Measurements from ENCODE around the gene HTRA3. TPM values are rescaled to one million over a fixed set of nuclear protein-coding genes. Genes with fewer than 3 reads are reported as not detected.

Gene HTRA3
- total and polyA plus RNA-seq, 4 experiments from 2014 or later = not detected

- POLR2A ChIA-PET (ENCODE audit: partially characterized antibody) = interaction anchor here (1.0 to 1.1 kb wide), 2 partner anchors 14 to 197 kb away, joined by 3 read pairs; partner anchors contain the start of genes ACOX3 and TRMT44
- H3K27ac Mint-ChIP-seq = no peak overlapping the region
These were observed 26.6 kb upstream of the HTRA3 start for GRCh38 chr4:8242782-8243560.

DNA sequence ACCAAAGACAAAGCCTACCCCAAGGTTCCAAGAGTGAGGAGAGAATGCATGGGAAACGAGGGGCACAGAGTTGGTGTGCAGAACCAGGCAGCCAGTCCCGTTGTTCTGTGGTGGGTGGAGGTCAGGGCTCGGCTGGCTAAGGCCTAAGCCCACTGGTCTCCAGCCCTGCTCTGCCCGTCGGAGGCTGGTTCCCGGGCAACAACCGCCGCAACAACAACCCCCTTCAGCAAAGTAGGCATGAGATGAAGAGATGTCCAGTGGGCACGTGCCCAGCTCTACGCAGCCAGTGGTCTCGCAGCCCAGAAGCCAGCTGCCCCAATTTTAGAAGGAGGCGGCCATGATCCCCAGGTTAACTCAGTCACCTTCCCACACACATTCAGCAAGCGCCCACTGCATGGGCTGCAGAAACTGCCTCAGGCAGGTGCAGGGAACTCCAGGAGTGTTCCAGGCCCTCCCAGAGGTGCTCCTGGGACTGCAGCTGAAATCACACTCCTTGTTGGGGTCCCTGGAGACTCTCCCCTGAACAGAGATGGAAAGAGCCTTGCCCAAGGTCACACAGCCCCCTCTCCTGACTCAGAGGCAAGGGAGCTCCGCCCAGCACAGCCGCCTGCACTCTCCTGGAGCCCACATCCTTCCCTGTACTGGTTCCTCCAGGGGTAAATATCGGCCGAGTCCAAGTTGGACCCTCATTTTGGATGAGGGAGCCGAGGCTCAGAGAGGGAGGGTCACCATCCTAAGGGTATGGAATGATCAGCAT, 25.4 kb upstream of the HTRA3 start:
- Histone ChIP-seq H3K27me3 (ENCODE audit: insufficient read depth, low read length) (no peaks in the 10 kb centered on the region), H3K4me1 (ENCODE audit: insufficient read depth, low read length) (peaks cover 10% of the 10 kb centered on the region), H3K27ac (ENCODE audit: low read depth, low read length) (no peak overlapping the region), H3K36me3 (ENCODE audit: insufficient read depth, low read length) (peaks cover 3% of the 10 kb centered on the region), H3K4me3 (ENCODE audit: low read length in 2 of 2) (no peak overlapping the region), H3K9me3 (ENCODE audit: control insufficient read depth in 1 of 2, low read length in 2 of 2) (no peaks in the 10 kb centered on the region)
- peaks cover 0 to 1% of the 10 kb centered on the region in 2 donors for H3K27me3 Mint-ChIP-seq
- H3K4me3 Mint-ChIP-seq = no peak overlapping the region
- peak in 1 of 5 donors; percentile 4 for DNase-seq
- H3K4me1 Mint-ChIP-seq = peaks cover 3 to 7% (median 5%) of the 10 kb centered on the region in 4 donors
- H3K36me3 Mint-ChIP-seq = peaks cover 0 to 9% of the 10 kb centered on the region in 2 donors
- H3K27ac Mint-ChIP-seq = peak overlapping the region in 2 of 7 donors; percentile 35 to 40
- intact Hi-C loops (cut with micrococcal nuclease) = loop anchor here (5.0 kb wide), 1 partner anchor 673 kb away; no protein-coding TSS in a partner anchor
- CTCF ChIA-PET (ENCODE audit: partially characterized antibody) = no interaction called here
- POLR2A ChIA-PET (ENCODE audit: partially characterized antibody) = no interaction called here
- H3K9me3 Mint-ChIP-seq = no peaks in the 10 kb centered on the region

More at GRCh38 chr4:8242782-8243560, 26.6 kb upstream of the HTRA3 start:
- H3K4me3 ChIP-seq (ENCODE audit: low read length in 2 of 2) = no peak overlapping the region
- CTCF ChIA-PET (ENCODE audit: partially characterized antibody) = interaction anchor here (0.7 to 1.8 kb wide), 17 partner anchors 7 to 225 kb away, joined by 3 to 10 read pairs (median 4); partner anchors contain the start of gene SH3TC1
- H3K4me1 ChIP-seq (ENCODE audit: insufficient read depth, low read length) = peaks cover 10% of the 10 kb centered on the region
- no peak overlapping the region for H3K27ac ChIP-seq (ENCODE audit: low read depth, low read length)
- intact Hi-C loops (cut with micrococcal nuclease) = loop anchor here (2.0 to 5.0 kb wide), 3 partner anchors 66 to 674 kb away; no protein-coding TSS in a partner anchor
- peaks cover 0 to under 1% of the 10 kb centered on the region in 2 donors for H3K27me3 Mint-ChIP-seq
- peaks cover 0 to 12% of the 10 kb centered on the region in 2 donors for H3K36me3 Mint-ChIP-seq
- no peak overlapping the region for H3K4me3 Mint-ChIP-seq
- H3K9me3 ChIP-seq (ENCODE audit: control insufficient read depth in 1 of 2, low read length in 2 of 2) = no peaks in the 10 kb centered on the region
- no peaks in the 10 kb centered on the region for H3K9me3 Mint-ChIP-seq
- peak in 1 of 5 donors; percentile 22 for DNase-seq
- H3K4me1 Mint-ChIP-seq = peaks cover 5 to 10% (median 6%) of the 10 kb centered on the region in 4 donors
- no peaks in the 10 kb centered on the region for H3K27me3 ChIP-seq (ENCODE audit: insufficient read depth, low read length)
- peaks cover 5% of the 10 kb centered on the region for H3K36me3 ChIP-seq (ENCODE audit: insufficient read depth, low read length)

- H3K36me3 Mint-ChIP-seq = peaks cover 0 to 6% of the 10 kb centered on the region in 2 donors
- H3K27ac ChIP-seq (ENCODE audit: low read depth, low read length) = no peak overlapping the region
- no peaks in the 10 kb centered on the region for H3K27me3 ChIP-seq (ENCODE audit: insufficient read depth, low read length)
- no peak overlapping the region for H3K4me3 Mint-ChIP-seq
- H3K9me3 ChIP-seq (ENCODE audit: control insufficient read depth in 1 of 2, low read length in 2 of 2) = no peaks in the 10 kb centered on the region
- intact Hi-C loops (cut with micrococcal nuclease) = loop anchor here (5.0 kb wide), 1 partner anchor 672 kb away; no protein-coding TSS in a partner anchor
- ChIA-PET POLR2A (ENCODE audit: partially characterized antibody) (no interaction called here), CTCF (ENCODE audit: partially characterized antibody) (interaction anchor here (1.8 to 2.2 kb wide), 2 partner anchors 68 to 157 kb away, joined by 4 to 6 read pairs; no protein-coding TSS in a partner anchor)
- H3K27me3 Mint-ChIP-seq = peaks cover 0 to 1% of the 10 kb centered on the region in 2 donors
- peak overlapping the region in 1 of 7 donors; percentile 28 for H3K27ac Mint-ChIP-seq
- no peaks in the 10 kb centered on the region for H3K36me3 ChIP-seq (ENCODE audit: insufficient read depth, low read length)
- H3K4me1 Mint-ChIP-seq = peaks cover 0 to 6% (median 4%) of the 10 kb centered on the region in 4 donors
- peaks cover 10% of the 10 kb centered on the region for H3K4me1 ChIP-seq (ENCODE audit: insufficient read depth, low read length)
- DNase-seq = peak in 1 of 5 donors; percentile 27
- H3K9me3 Mint-ChIP-seq = no peaks in the 10 kb centered on the region
- H3K4me3 ChIP-seq (ENCODE audit: low read length in 2 of 2) = no peak overlapping the region
These were observed 24.6 kb upstream of the HTRA3 start for GRCh38 chr4:8244931-8245460.

DNA sequence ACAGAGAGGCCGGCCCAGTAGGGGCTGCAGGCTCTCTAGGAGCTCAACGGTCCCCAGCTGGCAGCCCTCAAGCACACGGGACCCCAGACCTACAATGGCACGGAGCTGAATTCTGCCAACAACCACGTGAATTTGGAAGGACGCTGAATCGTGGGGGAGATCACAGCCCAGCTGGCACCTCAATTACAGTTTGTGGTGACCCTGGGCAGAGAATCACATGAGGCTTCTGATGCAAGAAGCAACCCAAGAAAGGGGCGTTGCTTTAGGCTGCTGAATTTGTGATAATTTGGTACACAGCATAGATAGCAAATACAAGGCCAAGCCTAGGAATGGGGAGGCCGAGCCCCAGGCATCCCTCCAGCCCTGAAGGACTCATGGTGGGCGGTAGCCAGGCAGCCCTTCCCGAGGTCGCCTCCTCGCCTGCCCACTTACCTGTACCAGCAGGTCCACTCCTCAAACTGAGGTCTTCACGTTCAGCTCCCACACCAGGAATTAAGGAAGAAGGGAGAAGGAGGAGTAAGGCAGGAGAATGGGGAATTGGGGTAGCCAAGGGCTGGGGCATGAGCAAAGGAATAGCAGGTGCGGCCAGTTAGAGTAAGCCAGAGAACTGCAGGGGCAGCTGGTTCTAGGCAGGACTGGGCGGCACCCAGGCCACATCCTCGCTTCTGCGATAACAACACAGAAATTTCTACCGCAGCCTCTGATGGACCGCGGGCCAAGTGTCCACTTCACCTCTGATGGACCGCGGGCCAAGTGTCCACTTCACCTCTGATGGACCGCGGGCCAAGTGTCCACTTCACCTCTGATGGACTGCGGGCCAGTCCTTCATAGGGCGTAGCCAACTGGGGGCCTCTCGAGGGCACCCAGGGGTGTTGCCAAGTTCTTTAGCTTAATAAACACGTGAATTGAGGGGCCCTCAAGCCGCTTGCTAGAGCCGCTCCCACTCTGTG, 23.4 kb upstream of the HTRA3 start:
- no peaks in the 10 kb centered on the region for H3K27me3 ChIP-seq (ENCODE audit: insufficient read depth, low read length)
- no peaks in the 10 kb centered on the region for H3K9me3 ChIP-seq (ENCODE audit: control insufficient read depth in 1 of 2, low read length in 2 of 2)
- peak in 1 of 5 donors; percentile 5 for DNase-seq
- no peaks in the 10 kb centered on the region for H3K36me3 ChIP-seq (ENCODE audit: insufficient read depth, low read length)
- ChIA-PET POLR2A (ENCODE audit: partially characterized antibody) (no interaction called here), CTCF (ENCODE audit: partially characterized antibody) (interaction anchor here (1.8 to 2.2 kb wide), 2 partner anchors 69 to 156 kb away, joined by 4 to 6 read pairs; no protein-coding TSS in a partner anchor)
- H3K27ac ChIP-seq (ENCODE audit: low read depth, low read length) = no peak overlapping the region
- no peak overlapping the region for H3K4me3 Mint-ChIP-seq
- peaks cover 0 to 3% of the 10 kb centered on the region in 2 donors for H3K27me3 Mint-ChIP-seq
- H3K4me1 Mint-ChIP-seq = peaks cover 0 to 6% (median 4%) of the 10 kb centered on the region in 4 donors
- peaks cover 10% of the 10 kb centered on the region for H3K4me1 ChIP-seq (ENCODE audit: insufficient read depth, low read length)
- peaks cover 0 to 5% of the 10 kb centered on the region in 2 donors for H3K36me3 Mint-ChIP-seq
- intact Hi-C loops (cut with micrococcal nuclease) = no loop called here
- H3K4me3 ChIP-seq (ENCODE audit: low read length in 2 of 2) = no peak overlapping the region
- peak overlapping the region in 2 of 7 donors; percentile 28 to 57 for H3K27ac Mint-ChIP-seq
- no peaks in the 10 kb centered on the region for H3K9me3 Mint-ChIP-seq

GRCh38 chr4:8247047-8247930, 22.3 kb upstream of the HTRA3 start:
- intact Hi-C loops (cut with micrococcal nuclease) = no loop called here

GRCh38 chr4:8248091-8248490, 21.5 kb upstream of the HTRA3 start:
- H3K9me3 ChIP-seq (ENCODE audit: control insufficient read depth in 1 of 2, low read length in 2 of 2) = no peaks in the 10 kb centered on the region
- Mint-ChIP-seq H3K36me3 (no peaks in the 10 kb centered on the region), H3K27ac (no peak overlapping the region), H3K9me3 (no peaks in the 10 kb centered on the region), H3K27me3 (peaks cover 0 to 3% of the 10 kb centered on the region in 2 donors), H3K4me3 (no peak overlapping the region), H3K4me1 (no peaks in the 10 kb centered on the region)
- no peaks in the 10 kb centered on the region for H3K4me1 ChIP-seq (ENCODE audit: insufficient read depth, low read length)
- POLR2A ChIA-PET (ENCODE audit: partially characterized antibody) = no interaction called here
- H3K27me3 ChIP-seq (ENCODE audit: insufficient read depth, low read length) = no peaks in the 10 kb centered on the region
- H3K4me3 ChIP-seq (ENCODE audit: low read length in 2 of 2) = no peak overlapping the region
- intact Hi-C loops (cut with micrococcal nuclease) = no loop called here
- no peak for DNase-seq
- CTCF ChIA-PET (ENCODE audit: partially characterized antibody) = no interaction called here
- no peak overlapping the region for H3K27ac ChIP-seq (ENCODE audit: low read depth, low read length)
- H3K36me3 ChIP-seq (ENCODE audit: insufficient read depth, low read length) = no peaks in the 10 kb centered on the region

More at GRCh38 chr4:8247047-8247930, 22.3 kb upstream of the HTRA3 start:
- Histone ChIP-seq H3K9me3 (ENCODE audit: control insufficient read depth in 1 of 2, low read length in 2 of 2) (no peaks in the 10 kb centered on the region), H3K4me3 (ENCODE audit: low read length in 2 of 2) (no peak overlapping the region), H3K36me3 (ENCODE audit: insufficient read depth, low read length) (no peaks in the 10 kb centered on the region), H3K27me3 (ENCODE audit: insufficient read depth, low read length) (no peaks in the 10 kb centered on the region), H3K4me1 (ENCODE audit: insufficient read depth, low read length) (peaks cover 2% of the 10 kb centered on the region), H3K27ac (ENCODE audit: low read depth, low read length) (no peak overlapping the region)
- Mint-ChIP-seq H3K36me3 (no peaks in the 10 kb centered on the region), H3K27me3 (peaks cover 0 to 3% of the 10 kb centered on the region in 2 donors), H3K27ac (no peak overlapping the region), H3K9me3 (no peaks in the 10 kb centered on the region), H3K4me3 (no peak overlapping the region), H3K4me1 (no peaks in the 10 kb centered on the region)
- CTCF ChIA-PET (ENCODE audit: partially characterized antibody) = interaction anchor here (2.2 kb wide), 1 partner anchor 155 kb away, joined by 6 read pairs; no protein-coding TSS in a partner anchor
- peak in 1 of 5 donors; percentile 22 for DNase-seq
- POLR2A ChIA-PET (ENCODE audit: partially characterized antibody) = no interaction called here
